Breast epithelium (tissue), 3 donors: ENCODE results near the gene PREP.

Experiments
- CTCF ChIP-seq, 3 donors: fragments of 450-650 bp; IDR thresholded peaks; one replicate each; pipeline ENCODE4 v1.5.1; 2016 to 2017; ENCODE audit warnings: antibody characterized with exemption in 3 of 3, mild to moderate bottlenecking in 3 of 3, moderate library complexity in 3 of 3
- POLR2A ChIP-seq: fragments of 450-650 bp; IDR thresholded peaks from one replicate; pipeline ENCODE4 v1.6.1; 2016; ENCODE audit warnings: antibody characterized with exemption, mild to moderate bottlenecking, moderate library complexity
- POLR2AphosphoS5 ChIP-seq, 3 donors: sonication (generic); formaldehyde crosslinking; IDR thresholded peaks; one replicate each; pipeline ENCODE4 v1.6.1; 2017; ENCODE audit warnings: antibody characterized with exemption in 3 of 3

GRCh38 chr6:105278035-105278434 lies 124.8 kb downstream of the PREP start:
- TF ChIP-seq CTCF (IDR thresholded peaks at IDR 0.05) (no peak), POLR2A (no peak), POLR2AphosphoS5 (IDR thresholded peaks at IDR 0.05) (no peak)
